Prostate gland (tissue), 2 donors: Measurements from ENCODE around the gene PRRT4.

Experiments
- POLR2AphosphoS5 ChIP-seq: sonication (generic); formaldehyde crosslinking; IDR thresholded peaks from one replicate; pipeline ENCODE4 v1.6.1; 2017; ENCODE audit warnings: antibody characterized with exemption
- TF ChIP-seq, protein P1 (sequence below), 4 experiments: fragments of 200-600 bp in 2 of 4; fragments of 450-650 bp in 2 of 4; sonication (generic) in 2 of 4; IDR thresholded peaks; 1 replicate in 3 of 4; 2 replicates in 1 of 4; pipeline ENCODE4 v1.5.1; 2016 to 2019; ENCODE audit warnings: antibody characterized with exemption in 4 of 4, mild to moderate bottlenecking in 2 of 4, moderate library complexity in 2 of 4

DNA sequence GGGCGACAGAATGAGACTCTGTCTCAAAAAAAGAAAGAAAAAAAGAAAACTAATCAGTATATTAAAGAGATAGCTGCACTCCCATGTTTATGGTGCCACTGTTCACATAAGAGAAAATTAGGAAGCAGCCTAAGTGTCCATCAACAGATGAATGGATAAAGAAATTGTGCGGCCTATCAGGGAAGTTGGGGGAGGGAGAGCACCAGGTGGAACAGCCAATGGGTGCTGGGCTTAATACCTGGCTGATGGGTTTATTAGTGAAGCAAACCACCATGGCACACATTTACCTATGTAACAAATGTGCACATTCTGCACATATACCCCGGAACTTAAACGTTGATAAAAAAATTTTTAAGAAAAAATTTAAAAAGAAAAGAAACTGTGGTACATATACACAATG is 9.0 kb upstream of the PRRT4 start:
- TF ChIP-seq, protein P1, sequence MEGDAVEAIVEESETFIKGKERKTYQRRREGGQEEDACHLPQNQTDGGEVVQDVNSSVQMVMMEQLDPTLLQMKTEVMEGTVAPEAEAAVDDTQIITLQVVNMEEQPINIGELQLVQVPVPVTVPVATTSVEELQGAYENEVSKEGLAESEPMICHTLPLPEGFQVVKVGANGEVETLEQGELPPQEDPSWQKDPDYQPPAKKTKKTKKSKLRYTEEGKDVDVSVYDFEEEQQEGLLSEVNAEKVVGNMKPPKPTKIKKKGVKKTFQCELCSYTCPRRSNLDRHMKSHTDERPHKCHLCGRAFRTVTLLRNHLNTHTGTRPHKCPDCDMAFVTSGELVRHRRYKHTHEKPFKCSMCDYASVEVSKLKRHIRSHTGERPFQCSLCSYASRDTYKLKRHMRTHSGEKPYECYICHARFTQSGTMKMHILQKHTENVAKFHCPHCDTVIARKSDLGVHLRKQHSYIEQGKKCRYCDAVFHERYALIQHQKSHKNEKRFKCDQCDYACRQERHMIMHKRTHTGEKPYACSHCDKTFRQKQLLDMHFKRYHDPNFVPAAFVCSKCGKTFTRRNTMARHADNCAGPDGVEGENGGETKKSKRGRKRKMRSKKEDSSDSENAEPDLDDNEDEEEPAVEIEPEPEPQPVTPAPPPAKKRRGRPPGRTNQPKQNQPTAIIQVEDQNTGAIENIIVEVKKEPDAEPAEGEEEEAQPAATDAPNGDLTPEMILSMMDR (IDR thresholded peaks at IDR 0.05): no peak
- no peak for TF ChIP-seq POLR2AphosphoS5
